RPMI8226 (cell line): ENCODE results near the gene MYOD1.

Source experiments
- DNase-seq: peaks from one replicate; pipeline ENCODE4 v3.0.0-alpha.2; 2015

The MYOD1 gene

DNA sequence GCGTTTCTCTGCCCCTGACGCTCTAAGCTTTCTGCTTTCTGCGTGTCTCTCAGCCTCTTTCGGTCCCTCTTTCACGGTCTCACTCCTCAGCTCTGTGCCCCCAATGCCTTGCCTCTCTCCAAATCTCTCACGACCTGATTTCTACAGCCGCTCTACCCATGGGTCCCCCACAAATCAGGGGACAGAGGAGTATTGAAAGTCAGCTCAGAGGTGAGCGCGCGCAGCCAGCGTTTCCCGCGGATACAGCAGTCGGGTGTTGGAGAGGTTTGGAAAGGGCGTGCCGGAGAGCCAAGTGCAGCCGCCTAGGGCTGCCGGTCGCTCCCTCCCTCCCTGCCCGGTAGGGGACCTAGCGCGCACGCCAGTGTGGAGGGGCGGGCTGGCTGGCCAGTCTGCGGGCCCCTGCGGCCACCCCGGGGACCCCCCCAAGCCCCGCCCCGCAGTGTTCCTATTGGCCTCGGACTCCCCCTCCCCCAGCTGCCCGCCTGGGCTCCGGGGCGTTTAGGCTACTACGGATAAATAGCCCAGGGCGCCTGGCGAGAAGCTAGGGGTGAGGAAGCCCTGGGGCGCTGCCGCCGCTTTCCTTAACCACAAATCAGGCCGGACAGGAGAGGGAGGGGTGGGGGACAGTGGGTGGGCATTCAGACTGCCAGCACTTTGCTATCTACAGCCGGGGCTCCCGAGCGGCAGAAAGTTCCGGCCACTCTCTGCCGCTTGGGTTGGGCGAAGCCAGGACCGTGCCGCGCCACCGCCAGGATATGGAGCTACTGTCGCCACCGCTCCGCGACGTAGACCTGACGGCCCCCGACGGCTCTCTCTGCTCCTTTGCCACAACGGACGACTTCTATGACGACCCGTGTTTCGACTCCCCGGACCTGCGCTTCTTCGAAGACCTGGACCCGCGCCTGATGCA is at the start of gene MYOD1:
Gene MYOD1 (plus strand): TSS at position 544 of the 910 bp plus-strand sequence. CDS start 212 bp downstream, at position 756.
- no peak for DNase-seq

DNA sequence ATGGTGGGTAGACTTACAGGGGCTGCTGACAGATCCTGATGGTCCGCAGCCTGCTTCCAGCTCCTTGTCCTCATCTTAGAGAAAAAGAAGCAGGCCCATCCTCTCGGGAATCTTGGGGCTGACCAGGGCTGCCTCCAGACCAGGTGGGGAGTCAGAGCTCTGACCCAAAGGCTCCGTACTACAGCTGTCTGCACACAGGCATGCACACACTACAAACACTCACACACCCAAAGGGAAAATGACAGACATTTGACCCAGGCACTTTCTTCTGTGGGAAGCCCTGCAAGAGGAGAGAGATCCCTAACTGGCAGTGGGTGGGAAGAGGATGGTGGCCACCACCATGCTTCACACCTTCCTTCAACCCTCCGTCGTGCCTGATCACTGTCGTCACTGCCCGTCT is 46.9 kb upstream of the MYOD1 start:
- DNase-seq = no peak

DNA sequence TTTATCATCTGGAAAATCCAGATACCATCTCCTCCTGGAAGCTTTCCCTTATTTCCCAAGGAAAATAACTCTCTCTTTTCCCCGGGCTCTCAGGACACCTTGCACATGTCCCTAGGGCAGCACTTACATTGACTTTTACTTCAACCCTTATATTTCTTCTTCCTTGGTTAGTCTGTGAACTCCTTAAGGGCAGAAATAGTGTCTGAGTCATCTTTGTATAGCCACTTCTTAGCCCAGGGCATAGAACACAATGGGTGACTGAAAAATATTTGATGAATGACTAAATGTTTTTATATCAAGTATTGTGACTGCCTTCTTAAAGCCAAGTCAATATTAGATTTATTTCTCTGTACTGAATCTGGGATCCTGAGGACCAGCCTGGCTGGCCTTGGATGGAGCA is 45.4 kb upstream of the MYOD1 start:
- no peak for DNase-seq

DNA sequence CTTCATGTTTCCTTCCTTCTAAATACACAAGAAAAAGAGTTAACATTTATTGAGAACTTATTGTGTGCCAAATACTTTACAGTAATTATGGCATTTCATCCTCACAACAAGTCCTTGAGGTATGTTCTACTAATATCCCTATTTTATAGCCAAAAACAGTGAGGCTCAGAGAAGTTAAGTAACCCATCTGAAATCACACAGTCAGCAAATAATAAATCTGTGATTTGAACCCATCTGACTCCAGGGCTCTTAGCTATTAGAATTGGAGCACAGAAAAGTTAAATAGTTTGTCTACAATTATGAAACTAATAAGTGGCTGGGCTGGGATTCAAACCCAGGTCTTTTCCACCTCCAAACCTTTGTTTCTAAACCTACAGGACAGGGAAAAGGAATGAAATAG is 36.5 kb upstream of the MYOD1 start:
- no peak for DNase-seq

DNA sequence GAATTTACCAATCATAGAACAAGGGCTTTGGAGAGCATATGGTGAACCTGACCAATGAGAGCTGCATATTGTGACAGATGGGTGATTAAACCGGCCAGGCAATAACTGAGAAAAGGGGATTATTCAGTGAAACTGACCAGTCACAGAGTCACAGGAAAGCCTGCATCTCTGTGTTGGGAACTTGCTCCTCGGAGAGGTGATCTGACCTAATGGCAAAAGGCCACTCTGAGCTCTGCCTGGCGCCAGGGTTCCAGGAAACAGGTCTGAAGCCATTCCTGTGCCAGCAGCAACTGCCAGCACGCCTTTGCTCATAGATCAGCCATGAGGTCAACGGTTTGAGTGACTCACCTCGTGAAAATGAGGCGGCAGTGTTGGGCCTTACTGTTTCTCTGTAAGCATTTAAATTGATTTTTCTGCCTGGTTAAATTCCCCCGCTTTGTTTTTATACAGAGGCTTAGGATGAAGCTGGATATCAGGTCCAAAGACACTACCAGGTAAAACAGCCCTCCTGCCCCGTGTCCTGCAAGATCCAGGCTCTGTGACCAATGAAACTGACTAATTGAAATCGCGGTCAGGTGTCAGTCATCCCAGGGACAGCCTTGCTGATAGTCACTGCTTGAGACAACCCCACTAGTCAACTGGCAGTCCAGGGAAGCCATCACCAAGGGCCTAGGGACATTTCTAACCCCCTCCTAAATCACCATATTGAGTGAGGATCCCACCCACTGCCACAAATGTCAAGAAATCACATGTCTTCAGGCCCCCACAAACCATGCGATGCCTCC is 35.8 kb upstream of the MYOD1 start:
- no peak for DNase-seq

DNA sequence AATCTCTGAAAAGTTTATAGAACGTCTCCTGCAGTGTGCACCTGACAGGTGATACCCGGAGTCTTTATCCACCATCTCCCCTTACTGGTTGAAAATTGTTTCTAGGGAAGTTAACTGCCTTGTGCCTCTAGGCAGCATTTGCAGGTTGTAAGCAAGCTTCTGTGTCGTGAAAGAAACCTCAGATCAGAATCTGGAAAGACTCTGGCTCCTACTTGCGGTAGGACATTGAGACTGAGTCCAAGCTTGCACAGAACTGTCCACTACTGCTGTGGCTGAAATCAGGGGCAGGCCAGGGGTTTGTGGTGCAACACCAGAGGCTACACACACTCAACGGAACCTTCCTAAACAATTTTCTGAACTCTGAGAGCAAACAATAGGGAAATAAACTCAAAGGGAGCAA is 34.8 kb upstream of the MYOD1 start:
- DNase-seq = no peak

- DNase-seq = no peak
These were observed 33.0 kb upstream of the MYOD1 start for GRCh38 chr11:17686231-17686980.

- no peak for DNase-seq
These were observed 31.3 kb upstream of the MYOD1 start for GRCh38 chr11:17687946-17688670.

DNA sequence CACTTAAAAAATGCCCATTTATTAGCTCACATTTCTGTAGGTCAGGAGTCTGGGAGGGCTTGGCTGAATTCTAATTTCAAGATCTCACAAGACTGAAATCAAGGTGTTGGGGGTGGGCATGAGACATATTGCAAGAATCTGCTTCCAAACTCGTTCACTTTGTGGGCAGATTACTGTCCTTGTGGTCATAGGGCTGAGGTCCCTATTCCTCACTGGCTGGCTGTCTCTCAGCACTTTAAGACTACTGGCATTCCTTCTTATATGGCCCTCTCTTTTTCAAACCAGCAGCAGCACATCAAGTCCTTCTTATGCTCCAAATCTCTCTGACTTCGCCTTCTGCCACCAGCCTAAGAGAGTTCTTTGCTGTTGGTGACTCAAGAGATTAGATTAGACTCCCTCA is 27.8 kb upstream of the MYOD1 start:
- DNase-seq = no peak

DNA sequence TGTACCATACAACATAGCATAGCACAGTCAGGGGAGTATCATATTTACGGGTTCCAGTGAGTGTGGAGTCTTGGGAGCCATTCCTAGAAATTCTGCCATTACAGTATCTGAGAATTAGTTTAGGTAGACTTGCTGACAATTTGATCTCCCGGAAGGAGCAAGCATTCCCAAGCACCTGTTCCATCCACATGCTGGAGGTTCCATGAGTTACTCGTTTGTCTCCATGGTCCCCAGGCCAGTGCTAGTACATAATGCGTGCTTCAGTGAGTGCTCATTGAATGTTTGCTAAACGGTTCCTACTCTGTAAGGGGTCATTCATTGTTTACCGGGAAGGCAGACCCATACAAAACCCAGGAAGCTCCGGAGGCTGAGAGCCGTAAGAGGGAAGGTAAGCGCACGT is 27.4 kb upstream of the MYOD1 start:
- no peak for DNase-seq

DNA sequence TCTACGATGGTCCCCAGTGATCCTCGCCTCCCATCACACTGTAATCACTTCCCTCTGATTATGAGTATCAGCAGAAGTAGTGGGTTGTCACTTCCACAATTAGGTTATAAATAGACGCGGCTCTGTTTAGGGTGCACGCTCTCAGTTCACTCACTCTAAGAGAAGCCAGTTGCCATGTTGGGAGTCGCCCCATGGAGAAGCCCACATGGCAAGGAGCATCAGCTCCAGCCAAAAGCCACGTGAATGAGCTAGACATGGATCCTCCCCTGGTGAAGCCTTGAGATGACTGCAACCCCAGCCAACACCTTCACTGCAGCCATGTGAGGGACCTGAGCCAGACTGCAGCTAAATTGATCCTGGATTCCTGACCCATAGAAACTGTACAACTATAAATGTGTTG is 26.4 kb upstream of the MYOD1 start:
- DNase-seq = no peak

DNA sequence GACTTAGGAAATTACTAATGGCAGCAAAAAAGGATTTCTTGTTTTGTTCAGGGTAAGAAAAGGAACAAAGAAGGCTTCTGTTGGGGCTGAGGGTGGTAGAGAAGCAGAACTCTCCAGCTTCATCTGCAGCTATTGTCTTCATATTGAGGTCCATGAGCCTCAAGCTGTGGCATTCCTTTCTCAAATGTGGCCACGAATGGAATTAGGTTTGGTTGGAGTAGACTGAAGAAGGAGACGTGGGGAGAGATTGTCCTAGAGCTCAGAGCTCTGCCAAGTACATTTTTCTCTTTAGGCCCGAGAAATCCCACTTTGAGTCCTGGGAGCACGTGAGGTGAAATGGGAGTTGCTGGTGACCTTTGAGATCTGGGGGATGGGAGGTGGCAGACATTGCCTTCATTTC is 25.8 kb upstream of the MYOD1 start:
- no peak for DNase-seq

GRCh38 chr11:17694494-17695110 is 24.8 kb upstream of the MYOD1 start:
- no peak for DNase-seq

GRCh38 chr11:17695454-17696441 is 23.6 kb upstream of the MYOD1 start:
- DNase-seq = no peak

- no peak for DNase-seq
These were observed 22.6 kb upstream of the MYOD1 start for GRCh38 chr11:17696741-17697140.

GRCh38 chr11:17697175-17697949 is 22.0 kb upstream of the MYOD1 start:
- DNase-seq = no peak

GRCh38 chr11:17699147-17700114 is 19.9 kb upstream of the MYOD1 start:
- DNase-seq = no peak

DNA sequence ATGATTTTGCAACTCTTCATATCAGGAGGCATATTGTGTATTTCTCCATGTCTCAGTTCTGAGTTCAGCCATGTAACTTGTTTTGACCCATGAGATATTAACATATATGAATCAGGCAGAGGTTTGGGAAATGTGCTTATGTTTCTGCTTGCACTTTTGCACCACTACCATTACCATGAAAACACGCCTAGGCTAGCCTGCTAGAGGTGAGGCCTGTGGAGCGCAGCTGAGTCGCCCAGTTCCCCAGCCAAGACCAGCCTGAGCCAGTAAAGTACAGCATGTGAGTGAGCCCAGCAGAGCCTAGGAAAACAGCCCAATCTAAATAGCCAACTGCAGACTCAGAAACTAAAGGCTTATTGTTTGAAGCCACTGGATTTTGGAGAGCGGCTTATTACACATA is 18.4 kb upstream of the MYOD1 start:
- DNase-seq = no peak

- DNase-seq = no peak
These were observed 16.5 kb upstream of the MYOD1 start for GRCh38 chr11:17702876-17703275.
